D341Med (cell line): ENCODE results near the gene TEX261.
"Not testable (repeated sequence)": the region's sequence is repeated elsewhere in the genome, so short reads cannot be mapped to it uniquely, and the experiment has no call there.

Experiments used
- DNase-seq: peaks from one replicate; pipeline ENCODE4 v3.0.0; 2012; ENCODE audit warnings: low spot score

Gene TEX261

GRCh38 chr2:70994699-70995425 is at the start of gene TEX261:
TSS of gene TEX261 (minus strand) at chr2:70994873. CDS start at chr2:70994757, 116 bp downstream.
- peak; percentile 94 for DNase-seq

- DNase-seq, result no peak
Observed at GRCh38 chr2:71043531-71044407, 49.1 kb upstream of the TEX261 start.

- no peak for DNase-seq
Observed at GRCh38 chr2:71042287-71042686, 47.6 kb upstream of the TEX261 start.

- not testable (repeated sequence) for DNase-seq
Observed at GRCh38 chr2:71036296-71036695, 41.6 kb upstream of the TEX261 start.

GRCh38 chr2:71023553-71024243 is 29.0 kb upstream of the TEX261 start:
- DNase-seq, result not testable (repeated sequence)

- DNase-seq, result not testable (repeated sequence)
Observed at GRCh38 chr2:71021394-71021793, 26.7 kb upstream of the TEX261 start.

GRCh38 chr2:71019989-71020388 is 25.3 kb upstream of the TEX261 start:
- not testable (repeated sequence) for DNase-seq

GRCh38 chr2:71018625-71019024 is 24.0 kb upstream of the TEX261 start:
- no peak for DNase-seq

GRCh38 chr2:71011786-71012185 is 17.1 kb upstream of the TEX261 start:
- not testable (repeated sequence) for DNase-seq

GRCh38 chr2:71008342-71008741 is 13.7 kb upstream of the TEX261 start:
- DNase-seq, result no peak

- no peak for DNase-seq
Observed at GRCh38 chr2:71006955-71007799, 12.5 kb upstream of the TEX261 start.

GRCh38 chr2:71006323-71006722 is 11.7 kb upstream of the TEX261 start:
- DNase-seq, result no peak

- no peak for DNase-seq
Observed at GRCh38 chr2:71005271-71006202, 10.9 kb upstream of the TEX261 start.

GRCh38 chr2:71004857-71005256 is 10.2 kb upstream of the TEX261 start:
- no peak for DNase-seq

- DNase-seq, result no peak
Observed at GRCh38 chr2:71003966-71004755, 9.5 kb upstream of the TEX261 start.

- no peak for DNase-seq
Observed at GRCh38 chr2:71003396-71003795, 8.7 kb upstream of the TEX261 start.

GRCh38 chr2:71001981-71002570 is 7.4 kb upstream of the TEX261 start:
- no peak for DNase-seq

GRCh38 chr2:71001592-71001927 is 6.9 kb upstream of the TEX261 start:
- no peak for DNase-seq
